NCI-H345 treated with DMSO at 0.1 percent for 48 hours (cell line): ENCODE data around the gene PAQR9.

Experiments used
- DNase-seq: peaks from one replicate; lab custom pipeline; 2025; ENCODE audit not compliant: unreplicated experiment; lab: John Stamatoyannopoulos, UW

Gene PAQR9

DNA sequence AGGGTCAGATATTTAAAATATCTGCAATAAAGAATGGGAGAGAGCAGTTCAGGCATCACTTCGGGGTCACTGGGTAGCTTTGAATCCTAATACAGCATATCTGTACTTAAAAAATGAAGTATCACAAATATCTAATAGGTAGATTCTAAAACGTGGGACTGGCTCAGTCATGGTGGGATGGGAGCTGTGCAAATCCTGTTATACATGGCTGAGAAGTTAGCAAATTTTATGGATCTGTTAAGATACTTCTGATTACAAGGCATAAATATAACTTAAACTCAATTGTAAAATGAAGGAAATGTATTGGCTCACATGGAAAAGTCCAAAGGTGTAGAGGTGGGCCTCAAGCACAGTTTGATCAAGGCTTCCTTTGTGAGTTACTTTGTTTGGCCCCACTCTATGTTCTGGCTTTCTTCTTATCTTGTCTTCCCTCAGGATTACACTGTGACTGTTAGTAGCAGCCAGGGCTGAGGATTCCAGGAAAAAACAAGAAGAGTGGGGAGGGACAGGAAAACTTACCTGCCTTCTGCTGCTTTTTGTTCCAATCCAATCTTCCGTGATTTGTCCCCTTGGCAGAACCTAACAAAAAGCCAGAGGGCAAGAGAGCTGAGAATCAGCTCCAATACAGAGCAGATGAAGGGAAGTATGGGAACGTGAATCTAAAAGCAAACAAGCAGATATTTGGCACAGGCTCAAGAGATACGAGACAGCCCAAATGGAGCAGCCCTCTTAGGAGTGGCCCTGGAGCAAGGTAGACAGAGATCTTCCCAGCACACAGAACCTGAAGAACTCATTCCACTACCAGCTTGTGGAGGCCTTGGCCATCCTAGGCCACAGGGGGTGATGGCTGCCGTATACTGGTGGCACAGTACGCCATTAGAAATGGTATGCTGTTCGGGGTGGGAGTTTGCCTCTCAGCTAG is 10.9 kb downstream of the PAQR9 start:
- DNase-seq, result no peak

DNA sequence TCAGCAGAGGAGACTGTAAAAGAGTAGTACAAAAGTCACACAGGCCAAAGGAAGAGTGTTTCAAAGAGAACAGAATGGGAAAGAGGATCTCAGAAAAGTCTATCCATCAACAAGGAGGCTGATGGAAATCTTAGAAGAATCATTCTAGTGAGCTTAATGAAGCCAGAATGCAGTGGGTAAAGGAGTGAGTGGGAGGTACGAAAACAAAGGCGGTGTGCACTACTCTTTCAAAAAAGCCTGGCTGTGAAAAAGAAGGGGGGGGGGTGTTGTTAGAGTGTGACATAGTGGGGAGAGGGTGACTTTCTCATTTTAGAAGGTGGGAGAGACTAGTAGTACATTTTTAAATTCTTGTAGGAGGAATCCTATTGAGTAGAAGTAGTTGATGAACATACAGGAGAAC is 11.7 kb downstream of the PAQR9 start:
- no peak for DNase-seq

DNA sequence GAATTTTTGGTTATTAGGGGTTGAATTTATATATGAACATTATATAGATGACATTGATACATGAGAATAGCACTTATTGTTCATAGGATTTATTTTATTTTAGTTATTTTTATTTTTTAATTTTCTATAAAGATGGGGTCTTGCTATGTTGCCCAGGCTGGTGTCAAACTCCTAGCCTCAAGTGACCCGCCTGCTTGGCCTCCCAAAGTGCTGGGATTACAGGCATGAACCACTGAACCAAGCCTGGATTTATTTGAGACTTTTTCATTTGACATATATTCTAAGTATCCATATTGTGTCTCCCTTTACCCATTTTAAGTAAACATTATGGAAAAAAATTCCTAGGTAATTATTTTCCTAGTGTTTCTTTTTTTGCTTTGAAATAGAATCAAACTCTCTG is 12.5 kb downstream of the PAQR9 start:
- no peak for DNase-seq

DNA sequence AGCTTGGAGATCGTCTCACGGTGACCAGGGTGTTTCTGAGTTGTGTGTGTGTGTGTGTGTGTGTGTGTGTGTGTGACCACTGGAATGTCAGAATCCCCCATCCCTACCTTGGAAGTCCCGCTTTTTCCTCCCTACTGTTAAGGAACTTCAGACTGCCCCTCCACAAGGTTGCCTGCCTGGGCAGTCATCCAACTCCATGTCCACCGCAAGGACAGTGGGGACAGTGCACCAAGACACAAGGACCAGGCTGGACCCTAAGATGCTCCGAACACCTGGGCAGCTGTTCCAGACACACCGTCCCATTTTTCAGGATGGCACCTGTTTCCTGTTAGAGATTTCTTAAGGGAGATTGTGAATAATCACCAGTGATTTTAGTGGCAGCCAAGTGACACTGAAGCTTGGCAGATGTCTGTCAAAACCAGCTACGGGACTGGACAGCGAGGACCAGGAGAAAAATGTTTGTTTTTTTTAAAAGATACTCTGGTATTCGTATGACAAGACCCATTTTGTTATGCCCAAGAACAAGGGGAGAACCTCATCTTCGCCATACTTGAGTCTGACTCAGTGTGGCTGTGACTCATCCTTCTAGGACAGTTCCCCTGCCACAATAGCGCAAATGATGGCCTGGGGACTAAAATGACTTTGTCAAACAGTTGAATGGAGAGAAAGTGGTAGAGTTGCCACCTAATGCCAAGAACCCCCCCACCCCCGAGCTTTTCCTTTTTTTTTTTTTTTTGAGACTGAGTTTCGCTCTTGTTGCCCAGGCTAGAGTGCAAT is 15.5 kb downstream of the PAQR9 start:
- DNase-seq, result no peak

DNA sequence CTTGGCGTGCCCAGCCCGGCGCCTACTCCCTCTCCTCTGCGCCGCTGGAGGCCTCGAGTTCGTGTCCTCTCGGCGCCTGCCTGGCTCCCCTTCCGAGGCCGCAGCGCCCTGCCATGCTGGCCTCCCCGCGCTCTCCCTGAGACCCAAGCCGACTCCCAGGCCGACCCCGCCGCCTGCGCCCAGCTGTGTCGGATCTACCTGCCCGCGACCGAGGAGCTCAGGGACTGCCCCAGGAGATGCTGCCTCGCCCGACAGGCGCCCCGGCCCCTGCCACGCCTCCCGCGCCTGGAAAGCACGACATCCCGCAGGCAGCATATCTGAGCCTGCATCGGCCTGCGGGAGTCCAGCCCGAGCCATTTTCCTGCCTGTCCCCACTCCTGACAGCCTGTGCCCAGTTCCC is 16.1 kb downstream of the PAQR9 start:
- no peak for DNase-seq

DNA sequence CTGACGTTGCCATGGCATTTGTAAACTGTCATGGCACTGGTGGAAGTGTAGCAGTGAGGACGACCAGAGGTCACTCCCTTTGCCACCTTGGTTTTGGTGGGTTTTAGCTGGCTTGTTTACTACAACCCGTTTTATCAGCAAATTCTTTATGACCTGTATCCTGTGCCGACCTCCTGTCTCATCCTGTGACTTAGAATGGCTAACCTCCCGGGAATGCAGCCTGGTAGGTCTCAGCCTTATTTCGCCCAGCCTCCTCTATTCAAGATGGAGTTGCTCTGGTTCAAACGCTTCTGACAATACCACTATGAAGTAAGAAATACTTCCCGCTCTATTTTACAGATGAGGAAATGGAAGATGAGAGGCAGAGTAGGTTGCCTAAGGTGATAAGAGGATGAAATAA is 16.6 kb downstream of the PAQR9 start:
- no peak for DNase-seq

DNA sequence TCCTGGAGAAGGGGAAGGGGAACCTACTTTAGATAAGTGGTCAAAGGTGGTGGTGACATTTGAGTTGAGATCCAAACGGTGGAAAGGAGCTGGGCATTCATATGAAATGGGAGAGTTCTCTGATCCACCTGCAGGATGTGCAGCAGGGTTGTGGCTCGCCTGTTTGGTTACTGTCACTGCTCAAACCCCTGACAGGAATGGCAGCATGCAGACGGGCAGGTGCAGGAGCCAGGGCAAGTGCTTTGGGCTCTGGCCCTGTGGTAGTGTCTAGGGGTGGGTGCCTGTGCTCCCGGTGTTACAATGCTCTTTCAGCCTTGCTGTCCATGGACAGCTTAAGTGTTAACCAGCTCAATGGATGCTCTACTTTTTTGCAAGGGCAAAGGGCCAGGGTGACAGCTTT is 18.5 kb downstream of the PAQR9 start:
- DNase-seq, result no peak

DNA sequence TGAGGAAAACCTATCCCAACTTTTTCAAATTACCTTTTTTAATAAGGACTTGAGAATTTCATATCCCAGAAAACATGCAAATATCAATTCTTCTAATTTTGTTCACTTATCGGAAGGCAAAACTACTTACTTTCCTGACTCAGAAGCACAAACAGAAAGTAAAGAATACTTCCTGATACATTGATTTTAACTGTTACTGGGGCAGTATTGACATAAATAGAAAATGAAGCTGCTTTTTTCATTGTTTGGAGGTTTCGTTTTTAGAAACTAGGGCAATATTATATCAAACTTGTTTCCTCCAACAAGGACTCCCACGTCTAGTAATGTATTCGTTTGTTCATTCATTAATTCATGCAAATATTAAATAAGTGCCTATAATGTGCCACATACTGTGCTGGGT is 19.1 kb downstream of the PAQR9 start:
- no peak for DNase-seq

DNA sequence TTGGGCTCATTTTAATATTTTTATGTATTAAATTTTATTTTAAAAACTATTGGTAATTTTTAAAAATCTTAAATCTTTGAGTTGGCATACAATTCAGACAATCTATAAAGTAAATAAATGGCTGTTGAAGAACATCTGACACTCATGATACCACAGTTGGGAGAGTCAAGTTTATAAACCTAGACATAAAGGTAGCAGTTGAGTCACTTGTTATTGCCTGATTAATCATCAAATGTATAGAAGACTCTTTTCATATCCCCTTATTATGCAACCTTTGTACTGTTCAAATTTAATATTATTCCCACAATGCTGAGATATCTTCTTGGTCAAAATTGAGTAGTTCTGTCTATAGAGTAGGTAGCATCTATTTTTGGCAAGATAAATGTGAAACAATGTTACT is 19.6 kb downstream of the PAQR9 start:
- DNase-seq, result no peak

DNA sequence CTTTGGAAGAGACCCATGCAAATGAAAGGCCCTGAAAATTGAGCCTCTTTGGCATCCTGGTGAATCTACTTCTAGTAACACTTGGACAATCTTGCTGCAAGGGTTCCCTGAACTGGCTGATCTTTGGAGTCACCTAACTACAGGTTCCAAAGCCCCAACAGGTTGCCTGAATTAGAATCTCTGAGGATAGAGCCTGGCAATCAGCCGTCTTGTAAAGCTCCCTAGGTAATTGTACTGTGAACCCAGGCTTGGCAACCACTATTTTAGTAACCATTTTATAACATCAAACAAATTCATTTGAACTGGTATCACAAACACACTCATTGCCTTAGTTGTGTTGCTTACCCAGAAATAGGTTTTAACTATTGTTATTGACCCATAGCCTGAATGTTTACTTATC is 20.1 kb downstream of the PAQR9 start:
- DNase-seq, result no peak

DNA sequence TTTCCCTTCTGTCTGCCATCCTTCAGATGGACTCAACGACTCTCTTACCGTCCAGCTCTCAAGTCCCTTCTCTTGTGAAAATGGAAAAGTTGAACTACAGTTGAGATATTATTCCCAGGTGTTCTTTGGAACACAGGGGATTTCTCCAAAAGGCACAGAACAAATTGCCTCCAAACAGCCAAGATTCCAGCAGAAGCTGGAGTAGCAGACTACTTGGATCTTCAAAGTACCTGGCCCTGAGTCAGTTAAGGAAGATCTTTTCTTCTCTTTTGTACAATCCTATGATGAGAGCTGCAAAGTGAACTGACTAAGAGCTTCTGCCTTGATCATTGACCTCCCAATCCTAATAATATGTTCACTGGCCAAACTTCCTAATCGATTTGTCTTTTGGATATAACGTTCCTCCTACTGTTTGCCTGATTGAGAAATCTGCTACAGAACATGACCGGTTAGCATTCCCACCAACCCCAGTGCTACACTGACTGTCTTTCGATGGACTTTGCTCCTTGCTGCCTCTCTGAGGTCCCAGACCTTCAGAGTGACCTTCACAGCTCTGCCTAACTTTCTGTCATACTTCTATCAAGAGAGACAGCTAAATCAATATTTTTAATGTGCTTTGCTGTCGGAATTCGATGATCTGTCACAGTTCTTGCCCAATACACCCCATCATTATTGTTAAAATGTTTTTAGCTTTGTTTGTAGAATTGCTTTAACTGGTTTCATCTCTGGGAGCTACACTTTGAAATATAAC is 21.9 kb downstream of the PAQR9 start:
- DNase-seq, result no peak

DNA sequence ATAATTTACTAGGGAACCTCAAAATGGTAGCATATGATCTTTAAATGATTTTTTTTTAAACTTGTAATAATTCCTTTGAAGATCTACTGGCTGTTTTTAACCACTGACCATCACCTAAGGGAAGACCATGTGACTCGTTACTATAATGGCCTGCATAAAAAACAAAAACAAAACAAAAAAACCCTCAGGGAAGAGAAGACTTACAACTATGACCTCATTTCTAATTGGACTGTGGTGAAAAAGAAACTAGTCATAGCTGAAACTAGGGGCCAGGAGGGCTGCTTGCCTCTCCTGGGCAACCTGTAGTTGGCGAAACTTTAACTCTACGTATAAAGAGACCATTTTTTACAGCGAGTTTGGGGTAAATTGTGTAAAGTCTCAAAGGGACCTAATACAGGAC is 23.0 kb downstream of the PAQR9 start:
- DNase-seq, result no peak

DNA sequence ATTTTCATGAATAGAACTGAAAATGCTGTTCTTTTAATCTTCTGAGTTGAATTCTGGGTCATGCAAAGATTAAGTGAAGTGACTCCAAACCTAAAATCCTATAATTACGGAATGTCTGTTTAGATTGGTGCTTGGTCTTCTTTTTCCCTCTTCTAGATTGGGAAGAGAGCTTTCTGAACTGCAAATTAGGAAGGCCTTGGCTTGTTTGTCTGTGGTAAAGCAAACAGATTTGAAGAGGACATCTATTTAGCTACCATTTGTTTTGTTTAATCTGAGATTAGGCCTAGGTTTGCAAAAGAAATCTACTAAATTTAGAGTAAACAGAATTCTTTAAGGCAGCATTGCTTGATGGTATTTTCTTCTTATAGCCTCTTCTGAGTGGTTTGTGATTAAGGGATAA is 23.5 kb downstream of the PAQR9 start:
- DNase-seq, result no peak

DNA sequence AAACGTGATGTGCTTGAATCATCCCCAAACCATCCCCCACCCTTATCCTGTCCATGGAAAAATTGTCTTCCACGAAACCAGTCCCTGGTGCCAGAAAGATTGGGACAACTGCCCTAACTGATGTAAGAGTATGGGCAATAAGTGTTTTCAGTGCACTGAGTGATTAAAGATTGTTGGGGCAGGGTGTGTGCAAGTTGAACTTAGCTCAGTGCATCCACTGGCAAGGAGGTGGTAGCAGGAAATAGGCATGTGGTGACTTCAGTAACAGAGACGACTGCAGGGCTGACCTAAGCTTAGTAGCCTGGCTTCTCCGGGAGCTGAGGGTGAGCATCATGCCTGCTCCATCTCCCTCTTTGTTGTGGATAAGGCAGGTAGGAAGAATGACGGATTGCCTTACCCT is 27.5 kb downstream of the PAQR9 start:
- no peak for DNase-seq

DNA sequence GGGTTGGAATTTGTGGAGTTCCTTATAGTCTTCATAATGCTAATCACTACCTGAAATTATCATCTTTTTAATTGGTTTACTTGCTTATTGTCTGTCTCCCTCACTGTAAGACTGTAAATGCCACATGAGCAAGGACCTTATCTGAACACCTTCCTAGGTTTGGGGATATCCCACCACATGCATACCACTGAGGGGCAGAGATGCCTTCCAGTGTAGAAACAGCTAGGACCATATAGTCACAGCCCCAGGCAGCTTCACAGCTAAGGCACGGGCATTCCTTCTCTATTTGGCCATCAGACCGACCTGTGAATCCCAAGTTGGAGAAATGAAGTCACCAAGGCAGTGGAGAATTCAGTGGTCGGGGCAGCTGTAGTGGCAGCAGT is 28.6 kb downstream of the PAQR9 start:
- DNase-seq, result no peak

DNA sequence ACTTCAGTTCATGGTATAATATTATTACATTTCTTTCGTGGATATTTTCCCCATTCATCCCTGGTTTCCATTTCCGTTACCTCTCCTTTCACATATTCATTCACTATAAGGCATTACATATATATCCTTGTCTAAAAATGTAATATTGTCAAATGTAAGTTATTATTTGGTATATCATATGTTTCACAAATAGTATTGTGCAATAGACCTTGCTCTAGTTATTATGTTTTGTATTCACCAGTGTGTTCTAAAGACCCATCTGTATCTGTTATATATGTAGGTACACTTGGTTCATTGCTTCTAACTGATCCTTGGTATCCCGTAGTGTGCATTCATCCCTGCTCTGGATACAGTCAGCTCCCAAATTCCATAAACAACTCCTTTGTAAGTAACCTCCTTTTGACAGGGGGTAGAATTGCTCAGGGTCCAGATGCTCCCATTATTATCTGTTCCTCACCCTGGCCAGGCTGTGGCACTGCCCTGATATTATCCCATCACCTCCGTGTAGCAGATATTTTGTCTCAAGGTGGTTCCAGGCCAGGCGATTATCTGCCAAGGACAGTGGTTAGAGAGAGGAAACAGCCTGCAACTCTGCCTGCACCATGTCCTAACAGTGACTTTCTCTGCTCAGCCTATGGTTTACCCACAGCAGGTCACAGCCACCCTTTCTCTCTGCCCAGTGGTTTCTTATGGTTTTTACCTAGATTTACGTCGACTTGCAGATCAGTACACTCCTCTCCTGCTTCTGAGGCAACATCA is 29.2 kb downstream of the PAQR9 start:
- DNase-seq, result no peak

DNA sequence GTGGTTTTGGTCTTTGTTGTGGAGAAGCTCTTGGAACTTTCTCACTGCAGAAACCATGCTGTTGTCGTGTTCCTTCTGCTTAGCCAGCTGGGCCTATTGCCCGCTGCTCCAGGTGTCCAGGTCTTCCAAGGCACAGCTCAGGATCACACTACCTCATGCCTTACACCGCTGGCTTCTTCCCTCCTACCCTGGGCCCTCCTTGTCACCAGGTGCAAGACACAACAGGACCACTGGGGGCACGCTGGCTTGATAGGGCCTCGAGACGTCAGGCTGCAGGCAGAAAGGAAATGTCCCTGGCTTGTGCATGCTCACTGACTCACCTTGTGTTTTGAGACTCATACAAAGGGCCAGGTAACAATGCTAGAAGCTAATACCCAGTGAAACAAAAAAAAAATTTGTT is 32.3 kb downstream of the PAQR9 start:
- no peak for DNase-seq

DNA sequence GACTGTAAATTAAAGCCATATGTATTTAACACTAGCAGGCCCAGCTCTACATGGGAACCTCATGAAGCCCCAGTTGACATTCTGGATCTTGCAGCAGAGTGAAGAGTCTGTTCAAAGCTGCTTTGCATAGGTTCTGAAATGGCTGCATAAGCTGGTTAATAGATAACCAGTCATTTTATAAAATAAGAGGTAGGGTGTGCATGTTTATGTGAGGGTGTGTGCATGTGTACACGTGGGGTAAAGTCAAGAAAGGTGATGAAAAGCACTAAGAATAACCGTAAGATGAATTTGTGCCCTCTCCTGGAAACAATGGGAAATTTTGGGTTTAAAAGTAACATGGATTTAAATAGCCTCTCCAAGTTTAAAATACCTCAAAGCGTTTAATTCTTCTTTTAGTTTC is 33.0 kb downstream of the PAQR9 start:
- no peak for DNase-seq

DNA sequence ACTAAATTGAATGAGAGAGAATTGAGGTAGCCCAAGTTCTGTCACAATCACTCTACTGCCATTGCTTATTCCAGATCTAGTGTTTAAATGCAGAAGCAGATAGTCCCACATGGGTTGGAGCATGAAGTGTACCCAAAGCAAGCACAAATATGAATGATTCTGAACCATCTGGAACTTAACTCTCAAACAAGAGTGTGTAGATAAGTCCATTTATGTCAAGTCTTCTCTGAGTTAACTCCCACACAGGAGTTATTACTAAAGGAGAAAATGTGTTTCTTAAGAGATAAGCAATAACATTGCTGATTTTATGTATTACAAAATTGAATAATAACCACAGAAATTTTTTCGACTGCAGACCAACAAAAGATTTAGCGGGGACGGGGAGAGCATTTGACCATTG is 33.6 kb downstream of the PAQR9 start:
- no peak for DNase-seq

DNA sequence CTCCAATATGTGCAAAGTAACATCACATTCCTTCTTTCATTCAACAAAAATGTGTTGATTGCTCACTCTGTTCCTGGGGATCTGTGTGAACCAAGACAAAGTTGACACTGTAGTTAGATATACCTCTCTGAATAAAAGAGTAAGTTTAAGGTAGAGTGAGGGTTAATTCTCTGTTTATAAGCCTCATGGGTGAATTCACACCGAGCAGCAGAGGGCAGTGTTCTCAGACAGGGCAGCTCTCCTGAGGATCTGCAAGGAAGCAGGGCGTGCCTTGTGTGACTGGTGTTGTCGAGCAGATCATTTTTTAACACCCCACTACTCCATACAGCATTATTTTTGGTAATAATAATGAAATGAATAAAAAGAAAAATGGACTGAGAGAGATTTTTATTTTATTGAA is 34.4 kb downstream of the PAQR9 start:
- DNase-seq, result no peak

DNA sequence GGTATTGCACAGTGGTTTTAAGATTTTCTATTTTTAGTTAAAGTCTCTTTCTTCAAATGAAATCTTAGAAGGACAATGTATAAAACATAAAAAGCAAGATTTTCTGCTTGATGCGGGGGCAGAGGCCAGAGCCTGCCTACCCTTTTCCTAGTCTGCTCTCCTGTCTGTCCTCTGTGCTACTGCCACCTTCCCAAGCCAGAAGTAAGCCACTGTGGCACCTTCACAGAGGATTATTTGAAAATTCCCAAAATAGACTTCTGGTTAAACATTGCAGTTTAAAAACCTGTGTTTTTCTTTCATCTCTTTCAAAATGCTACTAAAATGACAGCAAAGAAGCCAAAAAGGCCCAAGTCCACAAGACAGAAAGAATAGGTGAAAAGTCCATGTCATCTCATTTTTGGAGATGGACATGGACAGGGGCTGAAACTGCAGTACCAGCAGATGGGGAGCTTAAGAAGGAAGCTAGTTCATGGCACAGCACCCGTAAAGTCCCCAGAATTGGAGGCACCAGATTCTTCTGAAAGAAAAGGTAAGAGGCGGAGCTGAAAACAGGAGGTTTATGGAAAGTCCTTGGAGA is 37.0 kb downstream of the PAQR9 start:
- DNase-seq, result no peak
